Measurements from ENCODE around the gene ZNF524.

- TF ChIP-seq CTCF (IDR thresholded peaks at IDR 0.05; ENCODE audit: low read depth, low read length) (no peak), EZH2phosphoT487 (IDR thresholded peaks at IDR 0.05; ENCODE audit: low read depth) (no peak)
Observed at GRCh38 chr19:55648585-55649267, 48.6 kb downstream of the ZNF524 start.

Measured in OCI-LY3 (cell line).